A549 treated with DMSO at 1 μM for 4 hours (cell line): ENCODE results near the gene EXO1. TPM values are rescaled to one million over a fixed set of nuclear protein-coding genes. Genes with fewer than 3 reads are reported as not detected.

ENCODE experiments used
- total RNA-seq: library from RNA; stranded (reverse); fragments of 200-300 nt; extraction: Qiagen RNA extraction; gene quantifications from 5 replicates; pipeline ENCODE4 v1.2.3, GENCODE V29; 2022; ENCODE audit warnings: low read depth

Gene EXO1
- total RNA-seq: 23.9 to 35.9 TPM (median 31.0 TPM) in 5 replicates

DNA sequence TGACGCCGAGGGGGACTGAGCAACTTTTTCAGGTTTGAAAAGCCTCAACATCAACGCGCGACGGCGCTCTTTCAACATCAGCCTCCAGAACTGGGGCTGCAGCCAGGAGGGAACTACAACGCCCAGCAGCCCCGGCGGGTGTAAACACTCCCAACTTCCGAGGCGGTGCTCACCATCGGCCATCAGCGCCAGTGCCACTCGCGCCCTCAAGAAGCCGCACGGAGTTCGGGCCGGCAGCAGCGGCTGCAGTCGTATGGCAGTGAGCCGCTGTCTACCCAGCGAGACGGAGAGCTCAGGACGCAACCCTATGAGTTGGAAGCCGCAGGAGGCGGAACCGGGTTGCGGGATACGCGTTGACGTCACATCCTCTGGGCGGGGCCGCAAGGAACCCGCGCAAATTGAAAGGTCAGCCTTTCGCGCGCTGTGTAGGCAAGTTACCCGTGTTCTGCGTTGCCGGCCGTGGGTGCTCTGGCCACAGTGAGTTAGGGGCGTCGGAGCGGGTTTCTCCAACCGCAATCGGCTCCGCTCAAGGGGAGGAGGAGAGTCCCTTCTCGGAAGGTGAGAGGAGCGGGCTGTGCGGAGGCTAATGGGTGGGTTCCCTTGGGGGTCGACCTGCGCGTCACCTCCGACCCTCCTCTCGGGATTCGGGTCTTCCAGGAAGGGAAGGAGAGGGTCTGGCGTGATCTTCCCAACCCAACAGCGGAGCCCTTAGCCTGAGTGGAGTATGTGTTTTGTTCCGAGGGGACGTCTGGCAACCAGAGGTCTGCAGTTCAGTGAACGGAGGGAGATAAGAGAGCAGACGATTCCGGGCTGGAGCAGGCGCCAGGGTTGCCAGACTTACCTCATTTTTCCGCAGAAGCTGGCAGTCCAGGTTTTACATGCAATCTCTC, at the start of gene EXO1:
EXO1 (plus strand) TSS at position 409 of the 890 bp plus-strand sequence. CDS start 2,222 bp downstream, outside the sequence.

Other genes starting within 250 kb of the EXO1 start
- 7.4 to 11.1 TPM (median 10.5 TPM) in 5 replicates for gene CHML, start 207.8 kb upstream of the EXO1 start, total RNA-seq
- 50.7 to 65.8 TPM (median 54.5 TPM) in 5 replicates for gene OPN3, start 207.8 kb upstream of the EXO1 start, total RNA-seq
- gene WDR64, start 195.9 kb upstream of the EXO1 start, total RNA-seq: not detected in 5 replicates
- gene BECN2, start 109.6 kb downstream of the EXO1 start, total RNA-seq: not detected in 5 replicates
- gene MAP1LC3C, start 150.9 kb downstream of the EXO1 start, total RNA-seq: 0.18 to 0.26 TPM (median 0.24 TPM) in 5 replicates